K562 (cell line): ENCODE data around the gene MDM1. TPM values are rescaled to one million over a fixed set of nuclear protein-coding genes. Genes with fewer than 3 reads are reported as not detected.

ENCODE experiments used
- BMI1 ChIP-seq: fragments of 150-350 bp; IDR thresholded peaks from 2 replicates; pipeline ENCODE4 v1.6.1; 2014; ENCODE audit warnings: low read length
- CREB3 ChIP-seq: fragments of 450-650 bp; conservative IDR thresholded peaks from 2 replicates; pipeline ENCODE4 v1.6.1; 2016; ENCODE audit warnings: missing genetic modification characterization, low read depth, mild to moderate bottlenecking, missing compliant biosample characterization, moderate library complexity
- DMBX1 ChIP-seq: fragments of 250-450 bp; sonication (Bioruptor Pico); IDR thresholded peaks from 2 replicates; pipeline ENCODE4 v1.8.0; 2022; ENCODE audit warnings: inconsistent platforms, mild to moderate bottlenecking, moderate library complexity, borderline replicate concordance
- ELF4 ChIP-seq: fragments of 450-650 bp; formaldehyde crosslinking; IDR thresholded peaks from 2 replicates; pipeline ENCODE4 v1.4.0; 2022; ENCODE audit warnings: missing genetic modification characterization
- ELK3 ChIP-seq: fragments of 450-650 bp; formaldehyde crosslinking; IDR thresholded peaks from 2 replicates; pipeline ENCODE4 v1.4.0; 2020; ENCODE audit warnings: mild to moderate bottlenecking
- FOXP1 ChIP-seq: sonication (generic); formaldehyde crosslinking; IDR thresholded peaks from 2 replicates; pipeline ENCODE4 v1.8.0; 2022; ENCODE audit warnings: mild to moderate bottlenecking, missing genetic modification reagents
- HDAC1 ChIP-seq, 2 experiments: fragments of 450-650 bp; IDR thresholded peaks; 2 replicates each; pipeline ENCODE4 v1.6.1; 2016 to 2017; ENCODE audit warnings: inconsistent platforms in 1 of 2, mild to moderate bottlenecking in 1 of 2, moderate library complexity in 1 of 2
- IRF2 ChIP-seq: sonication (generic); formaldehyde crosslinking; IDR thresholded peaks from 2 replicates; pipeline ENCODE4 v1.8.1; 2022; ENCODE audit warnings: mild to moderate bottlenecking, missing genetic modification reagents
- IRF9 ChIP-seq: fragments of 450-650 bp; IDR thresholded peaks from 2 replicates; pipeline ENCODE4 v1.6.1; 2016; ENCODE audit warnings: missing biosample characterization, missing genetic modification characterization
- MYNN ChIP-seq, 2 experiments: sonication (generic); formaldehyde crosslinking in 1 of 2; IDR thresholded peaks; 2 replicates each; pipeline versions ENCODE4 v1.5.0 to v1.6.1; 2016 to 2020; ENCODE audit warnings: antibody characterized with exemption in 1 of 2, missing genetic modification reagents in 1 of 2
- POLR2B ChIP-seq: fragments of 450-650 bp; IDR thresholded peaks from 2 replicates; pipeline ENCODE4 v1.6.1; 2018; ENCODE audit warnings: low read depth; ENCODE audit not compliant: partially characterized antibody
- SIX5 ChIP-seq, 2 experiments: IDR thresholded peaks; 2 replicates each; pipeline ENCODE4 v1.6.1; 2011; ENCODE audit warnings: low read length in 2 of 2, borderline replicate concordance in 1 of 2, low read depth in 1 of 2, mild to moderate bottlenecking in 1 of 2, moderate library complexity in 1 of 2; ENCODE audit not compliant: insufficient read depth in 1 of 2
- SRF ChIP-seq, 2 experiments: fragments of 250-450, 450-650 bp in 1 of 2; sonication (Bioruptor Pico) in 1 of 2; sonication (generic) in 1 of 2; formaldehyde crosslinking; IDR thresholded peaks; 2 replicates each; pipeline versions ENCODE4 v1.5.0 to v1.5.1; 2020 to 2022; ENCODE audit warnings: mild to moderate bottlenecking in 1 of 2, missing genetic modification reagents in 1 of 2
- TOE1 ChIP-seq, 2 experiments: fragments of 450-650 bp in 1 of 2; sonication (generic) in 1 of 2; formaldehyde crosslinking in 1 of 2; IDR thresholded peaks; 2 replicates each; pipeline versions ENCODE4 v1.7.1 to v1.8.0; 2016 to 2022; ENCODE audit warnings: borderline replicate concordance in 2 of 2, mild to moderate bottlenecking in 2 of 2, antibody characterized with exemption in 1 of 2, inconsistent platforms in 1 of 2, low read depth in 1 of 2, missing genetic modification reagents in 1 of 2, moderate library complexity in 1 of 2
- TRIM25 ChIP-seq: fragments of 450-650 bp; IDR thresholded peaks from 2 replicates; pipeline ENCODE4 v1.7.0; 2016; ENCODE audit warnings: borderline replicate concordance
- ZBTB8A ChIP-seq: fragments of 450-650 bp; IDR thresholded peaks from 2 replicates; pipeline ENCODE4 v1.6.1; 2018; ENCODE audit warnings: mild to moderate bottlenecking, moderate library complexity; ENCODE audit not compliant: partially characterized antibody
- ZFP1 ChIP-seq: fragments of 450-650 bp; formaldehyde crosslinking; IDR thresholded peaks from 2 replicates; pipeline ENCODE4 v1.4.0; 2020; ENCODE audit warnings: mild to moderate bottlenecking, mixed read lengths
- ZFP36 ChIP-seq: fragments of 150-350 bp; IDR thresholded peaks from 2 replicates; pipeline ENCODE4 v1.6.1; 2018; ENCODE audit warnings: low read length, low read depth; ENCODE audit not compliant: partially characterized antibody
- ZNF134 ChIP-seq: fragments of 250-450 bp; sonication (Bioruptor Pico); conservative IDR thresholded peaks from 2 replicates; pipeline ENCODE4 v1.4.0; 2020
- ZNF384 ChIP-seq: IDR thresholded peaks from 2 replicates; pipeline ENCODE4 v1.6.1; 2012; ENCODE audit warnings: low read depth, low read length, improper control_type of control experiment
- ZNF740 ChIP-seq, 3 experiments: fragments of 200-800 bp in 1 of 3; sonication (Bioruptor generic) in 1 of 3; sonication (generic) in 1 of 3; formaldehyde crosslinking in 1 of 3; IDR thresholded peaks; 2 replicates each; pipeline versions ENCODE4 v1.6.1 to v1.8.0; 2016 to 2022; ENCODE audit warnings: mild to moderate bottlenecking in 2 of 3, missing compliant biosample characterization in 2 of 3, missing genetic modification characterization in 2 of 3, missing genetic modification reagents in 1 of 3
- ZNF75A ChIP-seq: fragments of 450-650 bp; formaldehyde crosslinking; IDR thresholded peaks from 2 replicates; pipeline ENCODE4 v1.4.0; 2020; ENCODE audit warnings: mild to moderate bottlenecking
- polyA plus RNA-seq, 8 experiments: library from polyadenylated mRNA; depleted of rRNA in 4 of 8; stranded (reverse) in 5 of 8; unstranded in 3 of 8; fragments of >200 nt; fragmentation: Nextera tagmentation in 2 of 8; fragmentation: Illumina TruSeq in 1 of 8; extraction: Ambion mirVana in 2 of 8; extraction: Trizol in 1 of 8; gene quantifications; 2 replicates each; pipeline versions ENCODE4 v1.2.1 to v1.2.3, GENCODE V29; 2011 to 2014; ENCODE audit warnings: inconsistent platforms in 1 of 8, missing spikeins in 1 of 8
- total RNA-seq, 7 experiments: library from RNA; depleted of rRNA in 6 of 7; stranded (reverse); fragments of >200 nt in 6 of 7; fragmentation: Illumina TruSeq in 2 of 7; extraction: Trizol in 2 of 7; gene quantifications; 2 replicates each; pipeline versions ENCODE4 v1.2.1 to v1.2.3, GENCODE V29; 2011 to 2021; ENCODE audit warnings: low replicate concordance in 1 of 7

MDM1 gene
- total and polyA plus RNA-seq, 9 of the 15 experiments (the other 6 are each of a cell fraction or from before 2014, with no cell fraction given) = 7.5 to 16.8 (median 13.1) TPM

- TF ChIP-seq ZNF740 (CRISPR knock-in tag; IDR thresholded peaks at IDR 0.05) (no peak), ZNF740 (tag; IDR thresholded peaks at IDR 0.05) (peak in 1 of 2 experiments; percentile 89; a peak in 2 of 4 replicates), TRIM25 (no peak), TOE1 (IDR thresholded peaks at IDR 0.05; ENCODE audit: borderline replicate concordance) (no peak), TOE1 (CRISPR knock-in tag; IDR thresholded peaks at IDR 0.05; ENCODE audit: borderline replicate concordance, low read depth) (no peak), IRF9 (tag) (peak; percentile 92), IRF2 (no peak), ZBTB8A (no peak), SRF (CRISPR knock-in tag; IDR thresholded peaks at IDR 0.05) (peak in 1 of 2 experiments; percentile 62; a peak in 1 of 4 replicates), MYNN (IDR thresholded peaks at IDR 0.05) (no peak), MYNN (CRISPR knock-in tag; IDR thresholded peaks at IDR 0.05) (no peak), ELF4 (CRISPR knock-in tag) (peak; percentile 86), ZFP1 (peak; percentile 88), ZNF75A (peak; percentile 80; the same call in 1 of the 2 replicates), FOXP1 (CRISPR knock-in tag) (no peak), HDAC1 (IDR thresholded peaks at IDR 0.05) (no peak), CREB3 (tag) (peak; percentile 95), BMI1 (no peak), SIX5 (IDR thresholded peaks at IDR 0.05; ENCODE audit: borderline replicate concordance in 1 of 2, insufficient read depth in 1 of 2, low read depth in 1 of 2, low read length in 2 of 2) (no peak), ZFP36 (no peak), ZNF134 (CRISPR knock-in tag) (peak; percentile 75), DMBX1 (CRISPR knock-in tag) (peak; percentile 98), ZNF384 (no peak), ELK3 (CRISPR knock-in tag) (peak; percentile 91), POLR2B (no peak)
Measured at GRCh38 chr12:68352067-68352466, 19.9 kb upstream of the MDM1 start (continued).
